ENCODE measurements around the gene METTL3. TPM values are rescaled to one million over a fixed set of nuclear protein-coding genes. Genes with fewer than 3 reads are reported as not detected.
A peak's percentile ranks its signal among the peaks of the same experiment; 100 is the strongest.

The METTL3 gene
- polyA plus RNA-seq, 3 donors = 9.5 to 116 (median 10.8) TPM

GRCh38 chr14:21486640-21487087, 24.5 kb downstream of the METTL3 start:
- H3K27me3 Mint-ChIP-seq (ENCODE audit: low read depth in 3 of 3) = no peaks in the 10 kb centered on the region
- WGBS (ENCODE audit: insufficient coverage) = no CpG with 5 or more reads among the region's 1 CpG
- TF ChIP-seq CTCF (IDR thresholded peaks at IDR 0.05) = no peak
- peaks cover 2% of the 10 kb centered on the region for H3K4me1 Mint-ChIP-seq
- H3K27ac Mint-ChIP-seq = peak overlapping the region in 1 of 7 donors; percentile 15
- Histone ChIP-seq H3K9ac (ENCODE audit: insufficient read depth, low read length, poor library complexity, severe bottlenecking) (no peak overlapping the region), H3K9me3 (replicated peaks in 1 of 2; ENCODE audit: control insufficient read depth in 1 of 2, insufficient read depth in 1 of 2, low read length in 2 of 2) (no peaks in the 10 kb centered on the region), H3K27ac (ENCODE audit: low read depth in 1 of 2, low read length in 2 of 2) (no peak overlapping the region), H3K4me3 (replicated peaks in 1 of 3; ENCODE audit: low read depth in 2 of 3, low read length in 3 of 3) (no peak overlapping the region), H3K79me2 (ENCODE audit: insufficient read depth, low read length) (peaks cover 36% of the 10 kb centered on the region), H3K27me3 (ENCODE audit: control insufficient read depth in 2 of 2, insufficient read depth in 2 of 2, low read length in 2 of 2) (no peaks in the 10 kb centered on the region), H3K4me1 (ENCODE audit: control insufficient read depth in 1 of 2, insufficient read depth in 2 of 2, low read length in 2 of 2) (no peaks in the 10 kb centered on the region), H2AFZ (ENCODE audit: insufficient read depth, low read depth, low read length, poor library complexity, severe bottlenecking) (no peak overlapping the region), H3K4me2 (replicated peaks; ENCODE audit: extremely low read depth, low read length, poor library complexity, severe bottlenecking) (no peak overlapping the region), H3K36me3 (replicated peaks in 1 of 2; ENCODE audit: control insufficient read depth in 1 of 2, insufficient read depth in 2 of 2, low read length in 2 of 2) (peaks cover 50 to 78% of the 10 kb centered on the region in 2 donors), H4K20me1 (ENCODE audit: insufficient read depth, low read length) (peaks cover 31% of the 10 kb centered on the region)
- H3K9me3 Mint-ChIP-seq = no peaks in the 10 kb centered on the region
- no peak overlapping the region for H3K4me3 Mint-ChIP-seq
- H3K36me3 Mint-ChIP-seq = peaks cover 51 to 81% of the 10 kb centered on the region in 2 donors
- no peak for DNase-seq
- intact Hi-C loops (cut with micrococcal nuclease) = no loop called here

DNA sequence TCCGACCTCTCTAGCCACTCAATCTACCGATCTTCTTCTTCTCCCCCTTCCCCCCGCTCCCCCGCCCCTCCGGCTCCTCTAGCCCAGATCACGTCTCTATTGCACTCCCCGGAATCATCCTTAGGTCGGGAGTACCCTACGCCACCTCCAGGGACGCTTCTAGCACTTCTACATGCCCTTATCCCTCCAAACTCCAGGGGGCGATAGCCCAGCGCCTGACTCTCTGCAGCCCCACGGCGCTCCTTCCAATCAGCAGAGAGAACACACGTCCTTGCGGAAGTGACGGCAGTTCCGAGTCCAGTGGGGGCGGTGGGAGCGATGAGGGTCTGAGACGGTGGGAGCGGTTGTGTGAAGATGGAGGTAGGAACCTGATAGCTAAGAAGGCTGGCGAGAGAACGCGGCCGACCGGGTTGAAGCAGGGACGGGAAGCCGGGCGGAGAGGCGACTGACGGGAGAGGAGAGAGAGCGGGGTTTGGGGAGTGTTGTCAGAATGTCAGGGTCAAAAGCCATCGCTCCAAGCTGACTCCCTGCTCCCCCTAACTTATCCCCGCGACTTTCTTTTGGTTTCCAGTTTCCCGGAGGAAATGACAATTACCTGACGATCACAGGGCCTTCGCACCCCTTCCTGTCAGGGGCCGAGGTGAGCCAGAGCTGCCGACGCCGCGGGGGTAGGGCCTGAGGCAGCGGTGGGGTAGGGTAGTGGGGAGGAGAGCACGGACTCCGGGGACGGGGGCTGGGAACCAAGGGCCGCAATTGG, 34.0 kb downstream of the METTL3 start, which contains the start of the genes RAB2B and TOX4:
Gene RAB2B, minus strand, starts transcription at position 35 of the 757 bp plus-strand sequence. CDS start 87 bp downstream, outside the sequence.
Gene TOX4, plus strand, starts transcription at position 271 of the 757 bp plus-strand sequence. Its CDS starts 84 bp downstream, at position 355.
- Mint-ChIP-seq H3K27ac (peak within 1 kb of the TSS; percentile 99 to 100 (median 100)), H3K36me3 (peaks cover 38 to 48% of the 10 kb centered on the region in 2 donors), H3K27me3 (ENCODE audit: low read depth in 3 of 3) (peaks cover 0 to 1% (median 0%) of the 10 kb centered on the region in 3 donors), H3K9me3 (no peaks in the 10 kb centered on the region), H3K4me1 (peaks cover 18% of the 10 kb centered on the region), H3K4me3 (peak within 1 kb of the TSS; percentile 100)
- peaks cover 6% of the 10 kb centered on the region for H4K20me1 ChIP-seq (ENCODE audit: insufficient read depth, low read length)
- H3K9ac ChIP-seq (ENCODE audit: insufficient read depth, low read length, poor library complexity, severe bottlenecking) = peak within 1 kb of the TSS; percentile 85
- TF ChIP-seq CTCF (IDR thresholded peaks at IDR 0.05) = peak; percentile 97
- peak; percentile 97 for DNase-seq
- H3K4me2 ChIP-seq (replicated peaks; ENCODE audit: extremely low read depth, low read length, poor library complexity, severe bottlenecking) = peak within 1 kb of the TSS; percentile 91
- H3K27ac ChIP-seq (ENCODE audit: low read depth in 1 of 2, low read length in 2 of 2) = peak within 1 kb of the TSS; percentile 84 to 95
- H3K9me3 ChIP-seq (replicated peaks in 1 of 2; ENCODE audit: control insufficient read depth in 1 of 2, insufficient read depth in 1 of 2, low read length in 2 of 2) = no peaks in the 10 kb centered on the region
- H3K27me3 ChIP-seq (ENCODE audit: control insufficient read depth in 2 of 2, insufficient read depth in 2 of 2, low read length in 2 of 2) = no peaks in the 10 kb centered on the region
- peak within 1 kb of the TSS; percentile 58 to 100 (median 97) for H3K4me3 ChIP-seq (replicated peaks in 1 of 3; ENCODE audit: low read depth in 2 of 3, low read length in 3 of 3)
- H3K79me2 ChIP-seq (ENCODE audit: insufficient read depth, low read length) = peaks cover 59% of the 10 kb centered on the region
- H3K4me1 ChIP-seq (ENCODE audit: control insufficient read depth in 1 of 2, insufficient read depth in 2 of 2, low read length in 2 of 2) = peaks cover 12 to 26% of the 10 kb centered on the region in 2 donors
- H3K36me3 ChIP-seq (replicated peaks in 1 of 2; ENCODE audit: control insufficient read depth in 1 of 2, insufficient read depth in 2 of 2, low read length in 2 of 2) = peaks cover 21 to 48% of the 10 kb centered on the region in 2 donors
- WGBS (ENCODE audit: insufficient coverage) = under 1% methylated on average over 36 of the region's 49 CpGs
- H2AFZ ChIP-seq (ENCODE audit: insufficient read depth, low read depth, low read length, poor library complexity, severe bottlenecking) = peak within 1 kb of the TSS; percentile 89
- intact Hi-C loops (cut with micrococcal nuclease) = loop anchor here (1.0 kb wide), 3 partner anchors 20 to 34 kb away; partner anchors contain the start of genes CHD8 (in 1 of the 2) and METTL3 (in 1 of the 2)
